Measurements from ENCODE around the gene KIAA1958. TPM values are rescaled to one million over a fixed set of nuclear protein-coding genes. Genes with fewer than 3 reads are reported as not detected.

The KIAA1958 gene
- total and polyA plus RNA-seq, 2 of the 4 experiments (the other 2 are of a cell fraction): 0.65 to 1.8 TPM

DNA sequence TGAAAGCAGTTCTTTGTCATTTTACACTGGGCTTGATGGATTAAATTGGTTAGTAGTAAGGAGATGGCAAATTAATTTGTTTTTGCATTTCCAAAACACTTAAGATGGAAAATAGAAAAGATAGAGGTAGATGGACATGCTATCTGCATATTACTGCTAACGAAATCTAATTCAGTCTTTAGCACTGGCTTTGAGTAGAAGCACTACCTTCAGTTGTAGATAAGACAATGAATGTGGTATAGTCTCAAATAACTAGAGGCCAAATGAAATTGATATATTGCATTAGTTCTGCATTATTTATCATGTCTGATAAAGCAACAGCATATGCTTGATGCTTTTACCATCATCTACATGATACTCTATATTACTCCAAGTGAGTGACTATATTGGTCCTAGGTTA is 33.4 kb downstream of the KIAA1958 start:
- H3K14ac ChIP-seq (replicated peaks; ENCODE audit: low read depth, low read length): no peak overlapping the region

More for the DNA sequence above, 33.4 kb downstream of the KIAA1958 start:
- dilution Hi-C loops (cut with HindIII; ENCODE audit: low sequenced_read_pairs, unreplicated experiment) (no loop called here), intact Hi-C loops (cut with micrococcal nuclease) (no loop called here), in situ Hi-C loops (cut with MboI; ENCODE audit: low sequenced_read_pairs) (no loop called here)
- no peak for ATAC-seq (ENCODE audit: low read depth)
- H2BK20ac ChIP-seq (ENCODE audit: low read depth, low read length): no peak overlapping the region
- H2BK5ac ChIP-seq (ENCODE audit: low read depth, low read length, poor library complexity, severe bottlenecking): no peak overlapping the region
- no peaks in the 10 kb centered on the region for H3K36me3 ChIP-seq (ENCODE audit: control insufficient read depth, insufficient read depth, low read length)
- no peak overlapping the region for H3K9ac ChIP-seq (ENCODE audit: low read depth, low read length)
- H4K20me1 ChIP-seq (ENCODE audit: insufficient read depth, low read length): no peaks in the 10 kb centered on the region
- no peak overlapping the region for H3K4me2 ChIP-seq (ENCODE audit: low read depth, low read length)
- WGBS, 2 experiments (ENCODE audit: extremely low coverage in 2 of 2, insufficient read length in 1 of 2): no CpG with 5 or more reads among the region's 1 CpG
- no peaks in the 10 kb centered on the region for H3K9me1 ChIP-seq (ENCODE audit: insufficient read depth, low read length)
- no peak for TF ChIP-seq RCOR1 (IDR thresholded peaks at IDR 0.05; ENCODE audit: insufficient replicate concordance, low read length)
- no peak for TF ChIP-seq CTCF (conservative IDR thresholded peaks at IDR 0.05; ENCODE audit: low read depth, low read length)
- no peak for TF ChIP-seq CHD1 (IDR thresholded peaks at IDR 0.05; ENCODE audit: low read depth, low read length)
- no peak for TF ChIP-seq SMC3 (IDR thresholded peaks at IDR 0.05; ENCODE audit: low read depth, low read length)
- TF ChIP-seq POLR2A (IDR thresholded peaks at IDR 0.05; ENCODE audit: low read depth, low read length): no peak
- TF ChIP-seq BHLHE40 (IDR thresholded peaks at IDR 0.05; ENCODE audit: low read depth, low read length): no peak
- TF ChIP-seq, protein P1, sequence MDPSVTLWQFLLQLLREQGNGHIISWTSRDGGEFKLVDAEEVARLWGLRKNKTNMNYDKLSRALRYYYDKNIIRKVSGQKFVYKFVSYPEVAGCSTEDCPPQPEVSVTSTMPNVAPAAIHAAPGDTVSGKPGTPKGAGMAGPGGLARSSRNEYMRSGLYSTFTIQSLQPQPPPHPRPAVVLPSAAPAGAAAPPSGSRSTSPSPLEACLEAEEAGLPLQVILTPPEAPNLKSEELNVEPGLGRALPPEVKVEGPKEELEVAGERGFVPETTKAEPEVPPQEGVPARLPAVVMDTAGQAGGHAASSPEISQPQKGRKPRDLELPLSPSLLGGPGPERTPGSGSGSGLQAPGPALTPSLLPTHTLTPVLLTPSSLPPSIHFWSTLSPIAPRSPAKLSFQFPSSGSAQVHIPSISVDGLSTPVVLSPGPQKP (IDR thresholded peaks at IDR 0.05; ENCODE audit: borderline replicate concordance, low read depth, low read length): no peak
- TF ChIP-seq USF2 (IDR thresholded peaks at IDR 0.05; ENCODE audit: low read depth, low read length): no peak
- no peak for TF ChIP-seq CEBPB (IDR thresholded peaks at IDR 0.05; ENCODE audit: low read depth, low read length)
- TF ChIP-seq FOS (IDR thresholded peaks at IDR 0.05; ENCODE audit: low read depth, low read length): no peak
- TF ChIP-seq MAZ (IDR thresholded peaks at IDR 0.05; ENCODE audit: borderline replicate concordance, low read depth, low read length): no peak
- TF ChIP-seq MAFK (IDR thresholded peaks at IDR 0.05; ENCODE audit: low read depth, low read length): no peak
- no peak for TF ChIP-seq MXI1 (IDR thresholded peaks at IDR 0.05; ENCODE audit: borderline replicate concordance, low read depth, low read length)
- TF ChIP-seq RAD21 (IDR thresholded peaks at IDR 0.05; ENCODE audit: low read length): no peak
- no peak for TF ChIP-seq NFE2L2 (IDR thresholded peaks at IDR 0.05; ENCODE audit: low read depth, low read length)
- H4K91ac ChIP-seq (ENCODE audit: insufficient read depth, low read depth, low read length): no peak overlapping the region
- no peak overlapping the region for H2AK5ac ChIP-seq (ENCODE audit: low read depth, low read length)
- H3K4me3 ChIP-seq (ENCODE audit: insufficient read depth, low read depth, low read length): no peak overlapping the region
- H3K4me1 ChIP-seq (ENCODE audit: control insufficient read depth, insufficient read depth, low read length): no peaks in the 10 kb centered on the region
- no peak overlapping the region for H3K18ac ChIP-seq (ENCODE audit: low read depth, low read length)
- no peak for DNase-seq
- H2BK120ac ChIP-seq (ENCODE audit: low read depth, low read length): no peak overlapping the region
- H3K4ac ChIP-seq (ENCODE audit: low read depth, low read length): no peak overlapping the region
- H3K9me3 ChIP-seq (ENCODE audit: control insufficient read depth, insufficient read depth, low read length): no peaks in the 10 kb centered on the region
- no peak overlapping the region for H2BK15ac ChIP-seq (ENCODE audit: low read depth, low read length)
- CTCF ChIA-PET: no interaction called here
- no peak overlapping the region for H4K8ac ChIP-seq (ENCODE audit: low read depth in 2 of 2, low read length in 2 of 2)
- no peak overlapping the region for H4K5ac ChIP-seq (ENCODE audit: low read depth, low read length)
- no peak overlapping the region for H3K27ac ChIP-seq (ENCODE audit: insufficient read depth, low read length)
- H2AFZ ChIP-seq (replicated peaks; ENCODE audit: low read length, poor library complexity): no peak overlapping the region
- no peaks in the 10 kb centered on the region for H3K27me3 ChIP-seq (ENCODE audit: control insufficient read depth, insufficient read depth, low read length)
- no peak overlapping the region for H2AK9ac ChIP-seq (replicated peaks; ENCODE audit: low read depth, low read length, poor library complexity)
- H3K23ac ChIP-seq (ENCODE audit: low read depth, low read length): no peak overlapping the region
- POLR2A ChIA-PET (ENCODE audit: unreplicated experiment): no interaction called here
- no peak overlapping the region for H3K56ac ChIP-seq (ENCODE audit: extremely low read depth, insufficient read depth, low read length)
- H3K79me1 ChIP-seq (ENCODE audit: low read depth in 1 of 2, low read length in 2 of 2): peaks cover 0 to 6% of the 10 kb centered on the region in 2 experiments; a peak in 1 of 4 replicates
- no TSS peak for BruUV-seq (replicated peaks)
